ENCODE results near the gene MAD1L1. TPM values are rescaled to one million over a fixed set of nuclear protein-coding genes. Genes with fewer than 3 reads are reported as not detected.

The MAD1L1 gene
- total RNA-seq, 1 donor from 2014 or later: 16.2 TPM

GRCh38 chr7:2258661-2259365 lies 26.1 kb upstream of the MAD1L1 start:
- H3K36me3 ChIP-seq: peaks cover 48% of the 10 kb centered on the region
- no peaks in the 10 kb centered on the region for H3K27me3 ChIP-seq (ENCODE audit: low read depth)
- no peaks in the 10 kb centered on the region for H3K9me3 ChIP-seq (replicated peaks)
- no peak overlapping the region for H3K4me3 ChIP-seq
- no peak overlapping the region for H3K27ac ChIP-seq (replicated peaks)
- no peak for DNase-seq
- TF ChIP-seq CTCF (IDR thresholded peaks at IDR 0.05; ENCODE audit: borderline replicate concordance): no peak
- intact Hi-C loops (cut with micrococcal nuclease): no loop called here
- H3K4me1 ChIP-seq: no peaks in the 10 kb centered on the region

- H3K9me3 ChIP-seq (replicated peaks): no peaks in the 10 kb centered on the region
- no peak for TF ChIP-seq CTCF (IDR thresholded peaks at IDR 0.05; ENCODE audit: borderline replicate concordance)
- no peaks in the 10 kb centered on the region for H3K4me1 ChIP-seq
- intact Hi-C loops (cut with micrococcal nuclease): no loop called here
- no peak overlapping the region for H3K27ac ChIP-seq (replicated peaks)
- H3K27me3 ChIP-seq (ENCODE audit: low read depth): no peaks in the 10 kb centered on the region
- H3K4me3 ChIP-seq: no peak overlapping the region
- no peak for DNase-seq
- H3K36me3 ChIP-seq: peaks cover 37% of the 10 kb centered on the region
These were observed 24.9 kb upstream of the MAD1L1 start for GRCh38 chr7:2257651-2258050.

- H3K27me3 ChIP-seq (ENCODE audit: low read depth): no peaks in the 10 kb centered on the region
- H3K9me3 ChIP-seq (replicated peaks): no peaks in the 10 kb centered on the region
- no peak overlapping the region for H3K27ac ChIP-seq (replicated peaks)
- peaks cover 35% of the 10 kb centered on the region for H3K36me3 ChIP-seq
- no peaks in the 10 kb centered on the region for H3K4me1 ChIP-seq
- intact Hi-C loops (cut with micrococcal nuclease): no loop called here
- DNase-seq: no peak
- TF ChIP-seq CTCF (IDR thresholded peaks at IDR 0.05; ENCODE audit: borderline replicate concordance): no peak
- no peak overlapping the region for H3K4me3 ChIP-seq
These were observed 24.4 kb upstream of the MAD1L1 start for GRCh38 chr7:2257046-2257551.

GRCh38 chr7:2256306-2257045 lies 23.7 kb upstream of the MAD1L1 start:
- no peak for DNase-seq
- Histone ChIP-seq H3K27ac (replicated peaks) (no peak overlapping the region), H3K4me3 (no peak overlapping the region), H3K36me3 (peaks cover 35% of the 10 kb centered on the region), H3K27me3 (ENCODE audit: low read depth) (no peaks in the 10 kb centered on the region), H3K9me3 (replicated peaks) (no peaks in the 10 kb centered on the region), H3K4me1 (no peaks in the 10 kb centered on the region)
- TF ChIP-seq CTCF (IDR thresholded peaks at IDR 0.05; ENCODE audit: borderline replicate concordance): no peak
- intact Hi-C loops (cut with micrococcal nuclease): no loop called here

GRCh38 chr7:2255145-2256139 lies 22.7 kb upstream of the MAD1L1 start:
- H3K9me3 ChIP-seq (replicated peaks): no peaks in the 10 kb centered on the region
- no peaks in the 10 kb centered on the region for H3K27me3 ChIP-seq (ENCODE audit: low read depth)
- no peaks in the 10 kb centered on the region for H3K4me1 ChIP-seq
- no peak for TF ChIP-seq CTCF (IDR thresholded peaks at IDR 0.05; ENCODE audit: borderline replicate concordance)
- peaks cover 31% of the 10 kb centered on the region for H3K36me3 ChIP-seq
- intact Hi-C loops (cut with micrococcal nuclease): no loop called here
- no peak overlapping the region for H3K4me3 ChIP-seq
- DNase-seq: no peak
- no peak overlapping the region for H3K27ac ChIP-seq (replicated peaks)

Measured in left ventricle myocardium inferior (tissue), 1 donor.